ENCODE measurements around the gene TMEM9. TPM values are rescaled to one million over a fixed set of nuclear protein-coding genes. Genes with fewer than 3 reads are reported as not detected.

TMEM9 gene
- total RNA-seq, 2 donors from 2014 or later, result 41.8 to 63.4 TPM

GRCh38 chr1:201111672-201112071 lies 42.6 kb downstream of the TMEM9 start:
- no peak overlapping the region for H3K27ac ChIP-seq
- peaks cover 0 to 8% of the 10 kb centered on the region in 2 donors for H3K4me1 ChIP-seq
- TF ChIP-seq CTCF (IDR thresholded peaks at IDR 0.05), result no peak
- no peak for DNase-seq (ENCODE audit: low spot score)
- no peaks in the 10 kb centered on the region for H3K9me3 ChIP-seq
- no peak overlapping the region for H3K4me3 ChIP-seq
- no peaks in the 10 kb centered on the region for H3K36me3 ChIP-seq
- no peaks in the 10 kb centered on the region for H3K27me3 ChIP-seq

GRCh38 chr1:201111156-201111555 lies 43.1 kb downstream of the TMEM9 start:
- no peaks in the 10 kb centered on the region for H3K9me3 ChIP-seq
- TF ChIP-seq CTCF (IDR thresholded peaks at IDR 0.05), result no peak
- no peak overlapping the region for H3K27ac ChIP-seq
- DNase-seq (ENCODE audit: low spot score), result no peak
- no peaks in the 10 kb centered on the region for H3K36me3 ChIP-seq
- H3K4me1 ChIP-seq, result peaks cover 0 to 8% of the 10 kb centered on the region in 2 donors
- no peaks in the 10 kb centered on the region for H3K27me3 ChIP-seq
- no peak overlapping the region for H3K4me3 ChIP-seq

GRCh38 chr1:201110616-201111015 lies 43.7 kb downstream of the TMEM9 start:
- no peak for DNase-seq (ENCODE audit: low spot score)
- Histone ChIP-seq H3K27ac (no peak overlapping the region), H3K4me3 (no peak overlapping the region), H3K4me1 (peaks cover 0 to 8% of the 10 kb centered on the region in 2 donors), H3K9me3 (no peaks in the 10 kb centered on the region), H3K36me3 (no peaks in the 10 kb centered on the region), H3K27me3 (no peaks in the 10 kb centered on the region)
- no peak for TF ChIP-seq CTCF (IDR thresholded peaks at IDR 0.05)

- TF ChIP-seq CTCF (IDR thresholded peaks at IDR 0.05), result no peak
- Histone ChIP-seq H3K9me3 (no peaks in the 10 kb centered on the region), H3K27ac (no peak overlapping the region), H3K27me3 (no peaks in the 10 kb centered on the region), H3K36me3 (no peaks in the 10 kb centered on the region), H3K4me3 (no peak overlapping the region), H3K4me1 (peaks cover 0 to 8% of the 10 kb centered on the region in 2 donors)
- no peak for DNase-seq (ENCODE audit: low spot score)
Measured at GRCh38 chr1:201110138-201110537, 44.1 kb downstream of the TMEM9 start.

GRCh38 chr1:201109651-201110050 lies 44.6 kb downstream of the TMEM9 start:
- Histone ChIP-seq H3K4me3 (no peak overlapping the region), H3K9me3 (no peaks in the 10 kb centered on the region), H3K4me1 (peaks cover 0 to 5% of the 10 kb centered on the region in 2 donors), H3K36me3 (no peaks in the 10 kb centered on the region), H3K27me3 (no peaks in the 10 kb centered on the region), H3K27ac (no peak overlapping the region)
- no peak for TF ChIP-seq CTCF (IDR thresholded peaks at IDR 0.05)
- DNase-seq (ENCODE audit: low spot score), result no peak

- Histone ChIP-seq H3K4me3 (no peak overlapping the region), H3K27me3 (no peaks in the 10 kb centered on the region), H3K9me3 (no peaks in the 10 kb centered on the region), H3K27ac (no peak overlapping the region), H3K36me3 (no peaks in the 10 kb centered on the region), H3K4me1 (no peaks in the 10 kb centered on the region)
- DNase-seq (ENCODE audit: low spot score), result no peak
- no peak for TF ChIP-seq CTCF (IDR thresholded peaks at IDR 0.05)
Measured at GRCh38 chr1:201108614-201109013, 45.7 kb downstream of the TMEM9 start.
